Activated B cell treated with CpG ODN at 0.5 μM for 24 hours (primary cell): ENCODE data around the gene TCAF1. TPM values are rescaled to one million over a fixed set of nuclear protein-coding genes. Genes with fewer than 3 reads are reported as not detected.

Experiments
- ATAC-seq: fragments of 200-7000 bp; cut with Tn5 transposase; one replicate; pipeline ENCODE4 v1.10.0; 2021; ENCODE audit warnings: low read depth, mild to moderate bottlenecking, moderate library complexity
- CTCF ChIA-PET: fragments of 350-600 bp; sonication (Branson Sonifier 250); formaldehyde crosslinking; loops from one replicate; lab custom pipeline; 2021; ENCODE audit warnings: antibody characterized with exemption; lab: Charles Lee
- POLR2A ChIA-PET: fragments of 350-600 bp; sonication (Branson Sonifier 250); formaldehyde crosslinking; loops from one replicate; lab custom pipeline; 2021; ENCODE audit warnings: antibody characterized with exemption; lab: Charles Lee
- DNase-seq: peaks from one replicate; pipeline ENCODE4 v3.0.0; 2022
- H3K27ac Mint-ChIP-seq: one replicate; pipeline ENCODE4 v1.8.0; 2020; ENCODE audit warnings: mixed read lengths
- H3K27me3 Mint-ChIP-seq: one replicate; pipeline ENCODE4 v1.8.0; 2021; ENCODE audit warnings: mixed read lengths
- H3K36me3 Mint-ChIP-seq: one replicate; pipeline ENCODE4 v1.8.0; 2021; ENCODE audit warnings: low read depth, mixed read lengths
- H3K4me1 Mint-ChIP-seq: one replicate; pipeline ENCODE4 v1.8.0; 2021; ENCODE audit warnings: mixed read lengths
- H3K4me3 Mint-ChIP-seq: one replicate; pipeline ENCODE4 v1.8.0; 2020; ENCODE audit warnings: mild to moderate bottlenecking, mixed read lengths
- H3K9me3 Mint-ChIP-seq: one replicate; pipeline ENCODE4 v1.8.0; 2020; ENCODE audit warnings: mixed read lengths
- CTCF ChIP-seq: fragments of 200-600 bp; IDR thresholded peaks from one replicate; pipeline ENCODE4 v1.8.0; 2022; ENCODE audit warnings: antibody characterized with exemption, mild to moderate bottlenecking
- intact Hi-C: fragments of 100-400 bp; cut with micrococcal nuclease; formaldehyde crosslinking; loops from one replicate; pipeline ENCODE4 v1.15.1; 2024
- total RNA-seq: library from RNA; stranded (reverse); gene quantifications from 2 replicates; pipeline ENCODE4 v1.2.3, GENCODE V29; 2022

Gene TCAF1
- total RNA-seq, 1 donor from 2014 or later: 12.0 TPM

GRCh38 chr7:143889068-143889467, 12.9 kb downstream of the TCAF1 start:
- CTCF ChIA-PET: interaction anchor here (1.4 kb wide), 1 partner anchor 13 kb away, joined by 3 read pairs; the partner anchor contains the start of gene TCAF1
- Mint-ChIP-seq H3K4me1 (peaks cover 18% of the 10 kb centered on the region), H3K36me3 (peaks cover 12% of the 10 kb centered on the region), H3K27me3 (peaks cover 15% of the 10 kb centered on the region), H3K27ac (no peak overlapping the region), H3K4me3 (no peak overlapping the region), H3K9me3 (peaks cover 10% of the 10 kb centered on the region)
- POLR2A ChIA-PET: no interaction called here
- DNase-seq: no peak
- intact Hi-C loops: no loop called here
- no peak for TF ChIP-seq CTCF
- no peak for ATAC-seq

- no peak for TF ChIP-seq CTCF
- Mint-ChIP-seq H3K27me3 (peaks cover 25% of the 10 kb centered on the region), H3K4me3 (no peak overlapping the region)
These were observed 15.0 kb downstream of the TCAF1 start for GRCh38 chr7:143886826-143887477.

GRCh38 chr7:143885951-143886350, 16.0 kb downstream of the TCAF1 start:
- Mint-ChIP-seq H3K9me3 (peaks cover 6% of the 10 kb centered on the region), H3K4me3 (peak overlapping the region; percentile 8), H3K27ac (no peak overlapping the region), H3K4me1 (peaks cover 33% of the 10 kb centered on the region), H3K36me3 (peaks cover 12% of the 10 kb centered on the region), H3K27me3 (peaks cover 30% of the 10 kb centered on the region)
- DNase-seq (no peak), ATAC-seq (no peak)
- no peak for TF ChIP-seq CTCF
- ChIA-PET CTCF (no interaction called here), POLR2A (no interaction called here)
- intact Hi-C loops: loop anchor here (2.0 kb wide), 1 partner anchor 15 kb away; no protein-coding TSS in a partner anchor

More at GRCh38 chr7:143886826-143887477, 15.0 kb downstream of the TCAF1 start:
- H3K36me3 Mint-ChIP-seq: peaks cover 12% of the 10 kb centered on the region
- ChIA-PET POLR2A (no interaction called here), CTCF (no interaction called here)
- H3K27ac Mint-ChIP-seq: no peak overlapping the region
- H3K4me1 Mint-ChIP-seq: peaks cover 30% of the 10 kb centered on the region
- peaks cover 10% of the 10 kb centered on the region for H3K9me3 Mint-ChIP-seq
- intact Hi-C loops: loop anchor here (2.0 kb wide), 1 partner anchor 14 kb away; no protein-coding TSS in a partner anchor
- no peak for DNase-seq
- no peak for ATAC-seq

- peaks cover 6% of the 10 kb centered on the region for H3K9me3 Mint-ChIP-seq
- intact Hi-C loops: no loop called here
- POLR2A ChIA-PET: interaction anchor here (0.7 kb wide), 1 partner anchor 927 kb away, joined by 3 read pairs; no protein-coding TSS in a partner anchor
- DNase-seq (no peak), ATAC-seq (peak; percentile 25)
- peak overlapping the region; percentile 52 for H3K4me3 Mint-ChIP-seq
- peaks cover 30% of the 10 kb centered on the region for H3K27me3 Mint-ChIP-seq
- H3K36me3 Mint-ChIP-seq: peaks cover 6% of the 10 kb centered on the region
- CTCF ChIA-PET: no interaction called here
- H3K27ac Mint-ChIP-seq: no peak overlapping the region
- peaks cover 33% of the 10 kb centered on the region for H3K4me1 Mint-ChIP-seq
- no peak for TF ChIP-seq CTCF
These were observed 16.9 kb downstream of the TCAF1 start for GRCh38 chr7:143884969-143885559.

- H3K27me3 Mint-ChIP-seq: peaks cover 30% of the 10 kb centered on the region
- peaks cover 33% of the 10 kb centered on the region for H3K4me1 Mint-ChIP-seq
- intact Hi-C loops: no loop called here
- H3K27ac Mint-ChIP-seq: no peak overlapping the region
- ChIA-PET POLR2A (interaction anchor here (0.7 kb wide), 1 partner anchor 928 kb away, joined by 3 read pairs; no protein-coding TSS in a partner anchor), CTCF (interaction anchor here (0.6 kb wide), 1 partner anchor 17 kb away, joined by 3 read pairs; no protein-coding TSS in a partner anchor)
- TF ChIP-seq CTCF: no peak
- ATAC-seq (no peak), DNase-seq (no peak)
- H3K4me3 Mint-ChIP-seq: no peak overlapping the region
- H3K36me3 Mint-ChIP-seq: peaks cover 6% of the 10 kb centered on the region
- H3K9me3 Mint-ChIP-seq: peaks cover 6% of the 10 kb centered on the region
These were observed 17.6 kb downstream of the TCAF1 start for GRCh38 chr7:143884241-143884968.
